Measurements from ENCODE around the gene WDR37.

Gene WDR37

DNA sequence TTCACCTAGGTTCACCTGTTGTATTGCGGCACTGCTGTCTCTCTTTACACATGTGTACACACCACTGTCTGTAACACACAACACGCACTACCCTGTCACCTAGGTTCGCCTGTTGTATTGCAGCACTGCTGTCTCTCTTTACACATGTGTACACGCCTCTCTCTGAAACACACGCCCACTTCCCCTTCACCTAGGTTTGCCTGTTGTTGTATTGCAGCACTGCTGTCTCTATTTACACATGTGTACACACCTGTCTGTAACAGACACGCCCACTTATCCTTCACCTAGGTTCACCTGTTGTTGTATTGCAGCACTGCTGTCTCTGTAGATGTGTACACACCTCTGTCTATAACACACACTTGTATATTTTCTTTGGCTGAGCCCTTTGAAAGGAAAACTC is 51.5 kb downstream of the WDR37 start:
- H3K4me1 ChIP-seq (ENCODE audit: insufficient read depth, low read length, severe bottlenecking) = no peaks in the 10 kb centered on the region
- H3K9me2 ChIP-seq (ENCODE audit: low read depth, low read length) = no peaks in the 10 kb centered on the region
- no peak overlapping the region for H3K4me2 ChIP-seq (ENCODE audit: low read length)
- no peak overlapping the region for H2AFZ ChIP-seq (ENCODE audit: low read length)
- H3F3A ChIP-seq (ENCODE audit: insufficient read depth, low read length) = no peaks in the 10 kb centered on the region
- H3K36me3 ChIP-seq (ENCODE audit: insufficient read depth, low read length) = peaks cover 82% of the 10 kb centered on the region
- H3K79me2 ChIP-seq (ENCODE audit: insufficient read depth, low read length) = no peaks in the 10 kb centered on the region
- TF ChIP-seq, protein P1, sequence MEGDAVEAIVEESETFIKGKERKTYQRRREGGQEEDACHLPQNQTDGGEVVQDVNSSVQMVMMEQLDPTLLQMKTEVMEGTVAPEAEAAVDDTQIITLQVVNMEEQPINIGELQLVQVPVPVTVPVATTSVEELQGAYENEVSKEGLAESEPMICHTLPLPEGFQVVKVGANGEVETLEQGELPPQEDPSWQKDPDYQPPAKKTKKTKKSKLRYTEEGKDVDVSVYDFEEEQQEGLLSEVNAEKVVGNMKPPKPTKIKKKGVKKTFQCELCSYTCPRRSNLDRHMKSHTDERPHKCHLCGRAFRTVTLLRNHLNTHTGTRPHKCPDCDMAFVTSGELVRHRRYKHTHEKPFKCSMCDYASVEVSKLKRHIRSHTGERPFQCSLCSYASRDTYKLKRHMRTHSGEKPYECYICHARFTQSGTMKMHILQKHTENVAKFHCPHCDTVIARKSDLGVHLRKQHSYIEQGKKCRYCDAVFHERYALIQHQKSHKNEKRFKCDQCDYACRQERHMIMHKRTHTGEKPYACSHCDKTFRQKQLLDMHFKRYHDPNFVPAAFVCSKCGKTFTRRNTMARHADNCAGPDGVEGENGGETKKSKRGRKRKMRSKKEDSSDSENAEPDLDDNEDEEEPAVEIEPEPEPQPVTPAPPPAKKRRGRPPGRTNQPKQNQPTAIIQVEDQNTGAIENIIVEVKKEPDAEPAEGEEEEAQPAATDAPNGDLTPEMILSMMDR (IDR thresholded peaks at IDR 0.05; ENCODE audit: low read length) = no peak
- no peak for TF ChIP-seq EZH2 (IDR thresholded peaks at IDR 0.05; ENCODE audit: borderline replicate concordance, low read length)
- no peaks in the 10 kb centered on the region for H4K20me1 ChIP-seq (ENCODE audit: insufficient read depth, low read length)
- H3K9me3 ChIP-seq (ENCODE audit: low read length) = no peaks in the 10 kb centered on the region
- no peak overlapping the region for H3K27ac ChIP-seq (ENCODE audit: low read depth, low read length, poor library complexity, severe bottlenecking)
- H3K27me3 ChIP-seq (ENCODE audit: insufficient read depth, low read length) = no peaks in the 10 kb centered on the region
- no peak overlapping the region for H3K4me3 ChIP-seq (ENCODE audit: low read depth, low read length, poor library complexity, severe bottlenecking)
- no peak overlapping the region for H3K9ac ChIP-seq (ENCODE audit: low read length)

DNA sequence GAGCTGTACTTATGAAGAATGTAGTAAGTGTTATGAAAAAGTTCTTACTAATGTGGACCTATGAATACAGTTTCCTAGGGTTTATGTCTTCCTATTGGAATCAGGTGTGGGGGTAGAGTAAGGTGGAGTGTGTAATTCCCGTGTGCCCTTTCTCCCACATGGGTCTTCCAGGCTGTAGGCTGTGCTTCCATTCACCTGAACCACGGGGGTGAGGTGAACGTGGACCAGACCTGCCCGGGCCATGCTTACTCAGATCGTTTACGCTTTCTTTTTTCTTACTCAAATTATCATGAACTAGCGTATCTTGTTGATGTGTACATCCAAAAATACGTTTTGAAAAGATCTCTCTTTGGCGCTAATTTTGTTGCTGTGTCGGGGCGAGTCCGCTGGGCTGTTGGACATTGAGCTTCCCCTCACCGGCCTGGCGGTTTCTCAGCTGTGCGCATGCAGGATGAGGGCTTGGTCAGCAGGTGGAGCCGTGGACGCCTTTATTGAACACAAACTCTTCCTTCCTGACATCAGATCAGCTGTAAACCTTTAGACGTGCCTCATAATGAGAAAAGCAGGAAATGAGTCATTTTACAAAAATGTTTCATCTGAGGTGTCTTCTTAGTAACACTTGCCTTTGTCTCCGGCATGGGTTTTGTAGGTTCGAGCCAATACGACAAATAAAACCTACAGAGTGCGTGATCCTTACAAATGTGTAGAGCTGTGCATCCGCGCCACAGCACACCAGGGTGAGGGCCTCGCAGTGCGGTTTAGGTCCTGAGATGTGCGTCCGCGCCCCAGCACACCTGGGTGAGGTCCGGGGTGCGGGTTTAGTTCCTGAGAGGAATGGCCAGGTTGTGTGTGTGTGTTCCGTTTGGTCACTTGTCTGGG is 53.8 kb downstream of the WDR37 start:
- H3K79me2 ChIP-seq (ENCODE audit: insufficient read depth, low read length) = no peaks in the 10 kb centered on the region
- H3K9me3 ChIP-seq (ENCODE audit: low read length) = no peaks in the 10 kb centered on the region
- H3F3A ChIP-seq (ENCODE audit: insufficient read depth, low read length) = no peaks in the 10 kb centered on the region
- TF ChIP-seq, protein P1 (IDR thresholded peaks at IDR 0.05; ENCODE audit: low read length) = peak; percentile 57
- no peak for TF ChIP-seq EZH2 (IDR thresholded peaks at IDR 0.05; ENCODE audit: borderline replicate concordance, low read length)
- H2AFZ ChIP-seq (ENCODE audit: low read length) = no peak overlapping the region
- H3K9me2 ChIP-seq (ENCODE audit: low read depth, low read length) = no peaks in the 10 kb centered on the region
- no peak overlapping the region for H3K27ac ChIP-seq (ENCODE audit: low read depth, low read length, poor library complexity, severe bottlenecking)
- H3K4me2 ChIP-seq (ENCODE audit: low read length) = no peak overlapping the region
- no peaks in the 10 kb centered on the region for H3K4me1 ChIP-seq (ENCODE audit: insufficient read depth, low read length, severe bottlenecking)
- no peak overlapping the region for H3K4me3 ChIP-seq (ENCODE audit: low read depth, low read length, poor library complexity, severe bottlenecking)
- H4K20me1 ChIP-seq (ENCODE audit: insufficient read depth, low read length) = no peaks in the 10 kb centered on the region
- no peaks in the 10 kb centered on the region for H3K27me3 ChIP-seq (ENCODE audit: insufficient read depth, low read length)
- peaks cover 79% of the 10 kb centered on the region for H3K36me3 ChIP-seq (ENCODE audit: insufficient read depth, low read length)
- no peak overlapping the region for H3K9ac ChIP-seq (ENCODE audit: low read length)

- Histone ChIP-seq H3K27ac (ENCODE audit: low read depth, low read length, poor library complexity, severe bottlenecking) (no peak overlapping the region), H3K79me2 (ENCODE audit: insufficient read depth, low read length) (no peaks in the 10 kb centered on the region), H3K4me3 (ENCODE audit: low read depth, low read length, poor library complexity, severe bottlenecking) (no peak overlapping the region), H3K4me1 (ENCODE audit: insufficient read depth, low read length, severe bottlenecking) (no peaks in the 10 kb centered on the region), H3K27me3 (ENCODE audit: insufficient read depth, low read length) (no peaks in the 10 kb centered on the region), H3K9me3 (ENCODE audit: low read length) (no peaks in the 10 kb centered on the region), H3K9ac (ENCODE audit: low read length) (no peak overlapping the region), H3K4me2 (ENCODE audit: low read length) (no peak overlapping the region), H3K36me3 (ENCODE audit: insufficient read depth, low read length) (peaks cover 80% of the 10 kb centered on the region), H4K20me1 (ENCODE audit: insufficient read depth, low read length) (no peaks in the 10 kb centered on the region), H3F3A (ENCODE audit: insufficient read depth, low read length) (no peaks in the 10 kb centered on the region), H3K9me2 (ENCODE audit: low read depth, low read length) (no peaks in the 10 kb centered on the region), H2AFZ (ENCODE audit: low read length) (no peak overlapping the region)
- TF ChIP-seq, protein P1 (IDR thresholded peaks at IDR 0.05; ENCODE audit: low read length) = no peak
- TF ChIP-seq EZH2 (IDR thresholded peaks at IDR 0.05; ENCODE audit: borderline replicate concordance, low read length) = no peak
Observed at GRCh38 chr10:1110674-1111119, 54.5 kb downstream of the WDR37 start.

All from OCI-LY1 (cell line).